C1 segment of cervical spinal cord (tissue), 14 donors: ENCODE results near the gene PLIN5.
"Not testable (repeated sequence)": the region's sequence is repeated elsewhere in the genome, so short reads cannot be mapped to it uniquely, and the experiment has no call there.

Experiments
- DNase-seq, 14 donors: peaks; one replicate each; lab custom pipeline; 2025; lab: John Stamatoyannopoulos, UW

Gene PLIN5

DNA sequence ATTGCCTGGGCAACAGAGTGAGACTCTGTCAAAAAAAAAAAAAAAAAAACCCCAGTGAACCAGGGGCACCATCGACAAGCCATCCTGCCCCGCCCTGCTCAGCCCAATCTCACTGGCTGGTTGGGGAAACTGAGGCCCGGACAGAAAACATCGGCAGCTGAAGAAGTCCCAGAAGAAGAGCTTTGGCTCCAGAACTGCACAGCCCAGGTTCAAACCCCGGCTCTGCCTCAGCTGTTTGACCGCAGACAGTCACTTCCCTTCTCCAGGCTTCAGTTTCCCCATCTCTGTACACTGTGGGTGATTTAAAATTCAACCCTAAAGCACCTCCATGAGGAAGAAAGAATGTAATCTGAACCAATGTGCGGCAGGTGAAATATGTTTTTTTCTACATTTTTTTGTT lies 33.9 kb upstream of the PLIN5 start:
- DNase-seq: no peak

- peak in 4 of 14 donors; percentile 10 to 29 (median 18) for DNase-seq
Measured at GRCh38 chr19:4567584-4568071, 32.6 kb upstream of the PLIN5 start.

DNA sequence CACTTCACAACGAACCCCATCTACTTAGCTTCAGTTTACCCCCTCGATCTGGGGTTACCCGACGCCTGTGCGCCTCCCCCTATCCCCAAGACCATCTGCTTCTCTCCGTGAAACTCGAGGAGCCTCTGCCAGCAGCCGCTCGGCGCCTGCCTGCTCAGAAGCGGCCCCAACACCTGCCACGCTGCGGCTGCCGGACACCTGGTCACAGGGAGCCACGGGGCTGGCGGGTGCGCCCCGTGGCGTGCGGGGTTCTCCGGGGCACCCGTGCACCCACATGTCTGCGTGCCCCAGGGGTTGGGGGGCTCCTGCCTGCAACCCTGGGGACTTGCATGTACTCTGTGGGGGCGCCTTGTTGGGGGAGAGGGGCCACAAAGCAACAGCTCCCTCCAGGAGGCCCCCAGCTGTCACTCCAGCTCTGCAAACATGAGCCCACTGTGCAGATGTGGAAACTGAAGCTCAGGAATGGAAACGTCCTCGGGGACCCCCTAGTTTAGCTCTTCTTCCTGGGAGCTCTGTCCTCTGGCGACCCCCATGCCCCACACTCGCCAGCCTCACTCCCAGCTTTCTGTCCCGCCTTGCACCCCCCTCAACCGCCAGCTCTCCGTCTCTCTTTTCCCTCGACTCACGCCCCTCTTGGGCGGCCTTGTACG lies 31.5 kb upstream of the PLIN5 start:
- no peak for DNase-seq

DNA sequence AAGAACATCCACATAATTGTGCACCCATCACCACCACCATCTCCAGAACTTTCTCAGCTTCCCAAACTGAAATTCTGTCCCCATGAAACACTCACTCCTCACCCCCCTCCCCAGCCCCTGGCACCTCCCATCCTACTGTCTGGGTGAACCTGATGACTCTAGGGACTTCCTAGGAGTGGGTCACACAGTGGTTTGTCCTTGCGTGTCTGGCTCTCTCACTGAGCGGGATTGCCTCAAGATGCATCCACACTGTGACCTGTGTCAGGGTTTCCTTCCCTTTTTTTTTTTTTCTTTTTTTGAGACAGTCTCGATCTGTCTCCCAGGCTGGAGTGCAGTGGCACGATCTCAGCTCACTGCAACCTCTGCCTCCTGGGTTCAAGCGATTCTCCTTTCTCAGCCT lies 28.5 kb upstream of the PLIN5 start:
- DNase-seq: not testable (repeated sequence)

DNA sequence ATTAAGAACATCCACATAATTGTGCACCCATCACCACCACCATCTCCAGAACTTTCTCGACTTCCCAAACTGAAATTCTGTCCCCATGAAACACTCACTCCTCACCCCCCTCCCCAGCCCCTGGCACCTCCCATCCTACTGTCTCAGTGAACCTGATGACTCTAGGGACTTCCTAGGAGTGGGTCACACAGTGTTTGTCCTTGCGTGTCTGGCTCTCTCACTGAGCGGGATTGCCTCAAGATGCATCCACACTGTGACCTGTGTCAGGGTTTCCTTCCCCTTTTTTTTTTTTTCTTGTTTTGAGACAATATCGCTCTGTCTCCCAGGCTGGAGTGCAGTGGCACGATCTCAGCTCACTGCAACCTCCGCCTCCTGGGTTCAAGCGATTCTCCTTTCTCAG lies 27.1 kb upstream of the PLIN5 start:
- DNase-seq: not testable (repeated sequence)

- peak in 7 of 14 donors; percentile 1 to 28 (median 20) for DNase-seq
Measured at GRCh38 chr19:4559569-4559968, 24.5 kb upstream of the PLIN5 start, which contains the start of gene SEMA6B. SEMA6B (minus strand) TSS chr19:4559684; CDS start chr19:4558457, 1,227 bp downstream.

DNA sequence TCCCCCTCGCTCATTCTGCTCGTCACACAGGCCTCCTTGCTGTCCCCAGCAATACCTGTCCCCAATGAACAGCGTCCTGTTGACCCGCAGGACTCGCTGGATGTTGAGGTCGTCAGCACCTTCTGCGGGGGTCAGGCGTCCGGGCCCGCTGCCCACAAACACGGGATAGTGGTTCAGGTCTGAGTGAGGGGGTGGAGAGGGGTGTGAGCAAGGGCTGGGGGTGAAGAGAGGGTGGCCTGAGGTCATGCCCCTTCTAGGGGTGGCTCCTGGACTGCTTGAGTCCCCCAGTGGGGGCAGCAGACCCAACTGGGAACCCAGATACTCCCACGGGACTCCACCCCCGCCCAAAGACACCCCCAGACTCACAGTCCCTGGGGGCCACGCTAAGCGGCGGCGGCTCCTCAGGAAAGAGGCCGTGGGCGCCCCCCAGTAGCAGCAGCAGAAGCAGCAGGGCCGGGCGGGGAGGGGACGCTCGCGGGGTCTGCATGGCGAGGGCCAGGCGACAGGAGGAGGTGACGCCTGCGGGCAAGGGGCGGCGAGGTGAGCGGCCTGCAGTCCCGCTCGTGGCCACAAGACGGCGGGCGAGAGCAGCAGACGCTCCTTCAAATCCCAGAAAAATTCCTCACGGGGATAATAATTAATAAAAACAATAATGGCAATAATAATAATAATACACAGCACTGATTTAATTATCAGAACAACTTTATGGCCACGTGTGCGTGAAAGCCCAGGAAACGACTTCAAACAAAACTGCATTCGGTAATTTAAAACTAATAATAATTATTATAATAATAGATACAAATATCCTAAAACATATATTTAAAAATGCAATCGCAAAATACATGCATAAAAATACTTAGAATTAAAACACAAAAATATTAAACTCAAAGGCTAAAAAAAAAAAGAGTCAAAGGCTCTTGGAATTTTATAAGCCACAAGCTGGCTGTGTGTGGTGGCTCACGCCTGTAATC lies 23.2 kb upstream of the PLIN5 start:
- DNase-seq: no peak

DNA sequence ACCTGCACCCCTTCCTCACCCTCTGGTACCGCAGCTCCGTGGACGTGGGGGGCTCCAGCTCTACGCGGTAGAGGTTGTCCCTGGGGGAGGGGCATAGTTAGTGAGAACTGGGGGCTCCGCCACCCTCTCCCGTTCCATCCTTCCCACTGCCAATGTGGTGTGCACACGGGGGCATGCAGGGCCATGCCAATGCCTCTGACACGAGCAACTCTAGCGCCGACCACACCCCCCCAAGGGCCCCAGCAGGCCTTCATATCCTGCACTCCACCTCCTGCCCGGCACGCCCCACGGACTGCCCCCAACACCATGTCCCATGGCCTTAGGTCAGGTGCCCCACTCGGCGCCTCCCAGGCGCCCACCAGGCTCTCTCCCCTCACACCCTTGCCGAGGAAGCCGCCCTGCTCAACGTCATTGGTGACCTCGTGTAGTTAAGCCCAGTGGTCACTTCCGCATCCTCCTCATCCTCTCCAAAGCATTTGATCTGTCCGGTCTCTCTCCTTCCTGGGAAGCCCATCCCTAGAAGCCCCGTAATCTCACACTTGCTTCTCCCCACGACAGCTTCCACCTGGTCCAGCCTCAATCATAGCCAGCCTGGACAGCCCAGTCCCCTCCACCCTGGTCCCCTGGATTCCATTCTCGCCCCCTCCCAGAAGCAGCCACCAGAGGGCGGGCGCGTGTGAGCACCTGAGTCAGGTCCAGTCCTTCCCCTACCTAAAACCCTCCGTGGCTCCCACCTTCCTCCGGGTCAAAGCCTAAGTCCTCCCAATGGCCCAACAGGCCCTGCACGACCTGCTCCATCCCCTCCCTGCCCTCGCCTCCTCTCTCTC lies 22.3 kb upstream of the PLIN5 start:
- no peak for DNase-seq

GRCh38 chr19:4556597-4557127 lies 21.6 kb upstream of the PLIN5 start:
- no peak for DNase-seq

- no peak for DNase-seq
Measured at GRCh38 chr19:4555657-4556561, 20.9 kb upstream of the PLIN5 start.

DNA sequence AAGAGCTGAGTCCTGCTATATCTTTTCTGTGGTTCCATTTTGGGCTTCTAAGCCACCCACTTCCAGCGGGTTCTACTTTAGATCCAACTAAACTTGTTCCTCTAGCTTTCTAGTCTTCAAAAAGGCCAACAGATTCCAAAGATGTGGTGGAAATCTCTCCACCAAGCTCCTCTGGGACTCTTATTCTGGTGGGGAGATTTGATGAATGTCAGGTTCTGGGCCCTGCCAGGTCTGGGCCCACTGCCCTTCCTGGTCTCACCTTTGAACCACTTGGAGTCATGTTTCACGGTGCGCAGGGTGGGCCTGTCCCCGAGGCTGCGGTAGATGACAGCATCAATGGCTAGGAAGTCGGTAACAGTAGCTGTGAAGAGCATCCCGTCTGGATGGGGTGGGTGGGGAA lies 19.7 kb upstream of the PLIN5 start:
- DNase-seq: no peak

DNA sequence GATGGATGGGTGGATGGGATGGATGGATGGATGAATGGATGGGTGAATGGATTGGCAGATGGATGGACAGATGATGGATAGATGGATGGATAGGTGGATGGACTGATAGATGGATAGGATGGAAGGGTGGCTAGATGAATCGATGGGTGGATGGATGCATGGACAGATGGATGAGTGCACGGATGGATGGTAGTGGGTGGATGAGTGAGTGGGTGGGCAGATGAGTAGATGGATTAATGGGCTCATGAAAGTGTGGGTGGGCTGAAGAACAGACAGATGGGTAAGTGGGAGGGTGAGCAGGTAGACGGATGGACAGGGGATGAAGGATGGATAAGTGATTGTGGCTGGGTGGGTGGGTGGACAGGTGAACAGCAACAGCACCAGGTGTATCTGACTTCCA lies 18.8 kb upstream of the PLIN5 start:
- no peak for DNase-seq

DNA sequence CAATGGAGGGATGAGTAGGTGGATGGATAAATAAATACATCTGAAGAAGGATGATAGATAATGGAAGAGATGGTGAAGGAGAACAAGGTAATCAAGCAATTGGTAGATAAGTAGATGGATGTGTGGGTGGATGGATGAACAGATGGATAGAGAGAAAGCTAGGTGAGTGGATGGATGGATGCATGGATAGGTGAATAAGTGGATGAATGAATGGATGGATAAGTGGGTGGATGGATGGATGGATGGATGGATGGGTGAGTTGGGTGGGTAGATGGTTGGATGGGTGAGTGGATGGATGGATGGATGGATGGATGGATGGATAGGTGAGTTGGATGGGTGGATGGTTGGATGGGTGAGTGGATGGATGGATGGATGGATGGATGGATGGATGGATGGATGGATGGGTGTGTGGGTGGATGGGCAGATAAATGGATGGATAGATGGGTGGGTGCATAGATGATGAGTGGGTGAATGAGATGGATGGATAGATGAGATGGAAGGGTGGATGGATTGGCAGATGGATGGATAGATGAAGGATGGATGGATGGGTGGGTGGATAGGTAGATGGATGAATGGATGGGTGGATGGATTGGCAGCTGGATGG lies 18.2 kb upstream of the PLIN5 start:
- DNase-seq: no peak

DNA sequence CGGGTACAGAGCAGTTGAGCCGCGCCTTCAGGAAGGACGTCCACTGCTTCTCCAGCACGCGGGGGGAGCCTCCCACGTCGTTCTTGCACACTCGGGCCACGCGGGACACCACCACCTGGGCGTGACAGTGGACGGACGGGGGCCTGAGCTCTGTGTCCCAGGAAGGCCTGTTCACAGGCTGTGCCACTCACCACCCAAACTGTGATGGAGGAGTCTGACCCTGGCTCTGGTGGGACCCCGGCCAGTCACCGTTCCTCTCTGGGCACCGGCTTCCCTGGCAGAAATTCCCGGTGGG lies 17.4 kb upstream of the PLIN5 start:
- no peak for DNase-seq

DNA sequence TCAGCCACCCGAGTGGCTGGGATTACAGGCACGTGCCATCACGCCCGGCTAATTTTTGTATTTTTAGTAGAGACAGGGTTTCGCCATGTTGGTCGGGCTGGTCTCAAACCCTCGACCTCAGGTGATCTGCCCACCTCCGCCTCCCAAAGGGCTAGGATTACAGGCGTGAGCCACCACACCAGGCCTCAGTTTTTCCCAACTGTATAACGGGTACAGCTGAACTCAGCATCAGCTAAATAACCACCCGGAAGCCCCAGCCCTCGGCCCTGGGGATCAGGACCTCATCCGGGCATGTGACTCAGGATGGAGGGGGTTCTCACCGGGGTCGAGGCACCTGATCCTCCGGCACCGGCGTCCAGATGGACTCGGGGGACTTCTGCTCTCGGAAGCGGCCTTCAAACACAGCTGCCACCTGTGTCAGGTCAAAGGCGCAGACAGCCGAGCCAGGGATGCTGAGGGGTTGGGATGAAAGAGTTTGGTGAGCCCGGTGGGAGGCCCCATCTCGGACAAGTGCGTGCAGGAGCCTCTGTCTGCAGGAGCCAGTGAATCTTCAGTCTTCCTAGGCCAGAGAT lies 15.5 kb upstream of the PLIN5 start:
- DNase-seq: no peak

DNA sequence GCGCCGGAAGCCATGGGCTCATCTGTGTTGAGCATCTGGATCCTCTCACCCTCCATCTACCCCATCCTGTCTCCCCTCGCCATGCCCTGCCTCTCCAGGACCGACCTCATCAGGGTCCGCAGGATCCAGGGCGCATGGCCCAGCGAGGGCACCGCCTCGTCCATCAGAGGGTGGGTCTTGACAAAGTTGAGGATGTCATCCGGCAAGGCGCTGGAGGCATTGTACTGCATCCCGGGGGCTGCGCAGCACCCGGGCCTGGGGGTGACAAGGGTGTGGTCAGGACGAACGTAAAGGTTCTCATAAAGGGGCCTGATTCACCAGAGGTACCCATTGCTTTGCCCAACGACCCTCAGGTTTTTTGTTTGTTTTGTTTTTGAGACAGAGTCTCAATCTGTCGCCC lies 15.0 kb upstream of the PLIN5 start:
- DNase-seq: no peak

- no peak for DNase-seq
Measured at GRCh38 chr19:4548238-4548584, 13.2 kb upstream of the PLIN5 start.

DNA sequence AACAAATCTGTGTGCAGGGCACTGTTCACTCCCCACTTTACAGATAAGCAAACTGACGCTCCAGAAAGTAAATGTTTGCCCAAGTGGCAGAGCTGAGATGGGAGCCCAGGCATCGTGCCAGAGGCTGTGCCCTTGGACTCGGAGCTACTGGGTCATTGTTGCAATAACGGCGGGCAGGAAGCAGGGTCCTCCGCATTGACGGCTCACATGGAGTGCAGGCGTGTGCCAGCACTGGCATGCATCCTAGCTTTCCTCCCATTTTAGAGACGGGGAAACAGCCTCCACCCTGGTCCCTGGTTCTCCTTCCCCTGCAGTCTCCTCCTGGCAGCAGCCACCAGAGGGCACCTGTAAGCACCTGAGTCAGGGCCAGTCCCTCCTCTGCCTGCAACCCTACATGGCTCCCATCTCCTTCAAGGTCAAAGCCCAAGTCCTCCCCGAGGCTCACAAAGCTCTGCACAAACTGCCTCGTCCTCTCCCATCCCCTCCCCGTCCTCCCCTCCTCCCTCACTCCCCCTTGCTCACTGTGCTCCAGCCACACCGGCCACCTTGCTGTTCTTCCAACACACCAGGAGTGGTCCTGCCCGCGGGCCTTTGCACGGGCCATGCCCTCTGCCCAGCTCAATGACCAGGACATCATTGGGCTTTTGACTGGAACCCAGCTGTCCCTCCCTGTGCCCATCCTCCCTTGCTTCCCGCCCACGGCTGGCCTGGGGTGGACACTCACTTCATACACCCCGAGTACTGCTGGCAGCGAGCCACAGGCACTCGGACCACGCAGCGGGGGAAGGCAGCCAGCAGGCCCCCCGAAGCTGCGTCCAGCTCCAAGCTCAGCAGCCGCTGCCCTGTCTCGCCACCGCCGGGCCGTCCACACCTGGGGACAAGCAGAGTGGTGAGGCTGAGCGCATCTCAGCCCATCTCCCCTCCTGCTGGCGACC lies 12.5 kb upstream of the PLIN5 start:
- no peak for DNase-seq
